Kidney epithelial cell (primary cell): ENCODE data around the gene DACT3. TPM values are rescaled to one million over a fixed set of nuclear protein-coding genes. Genes with fewer than 3 reads are reported as not detected.

Experiments used
- DNase-seq: peaks from one replicate; pipeline ENCODE4 v3.0.0-alpha.2; 2010; ENCODE audit warnings: low read depth
- H3K27me3 ChIP-seq: 2 replicates; pipeline ENCODE4 v1.6.0; 2011; ENCODE audit warnings: low read length; ENCODE audit not compliant: control insufficient read depth, insufficient read depth
- H3K36me3 ChIP-seq: 2 replicates; pipeline ENCODE4 v1.5.1; 2011; ENCODE audit warnings: low read length; ENCODE audit not compliant: control insufficient read depth, insufficient read depth
- H3K4me3 ChIP-seq: 2 replicates; pipeline ENCODE4 v1.5.1; 2011; ENCODE audit warnings: low read depth, mild to moderate bottlenecking, control low read depth, low read length
- total RNA-seq: library from RNA; depleted of rRNA; stranded (reverse); fragments of >200 nt; gene quantifications from 2 replicates; pipeline ENCODE4 v1.2.3, GENCODE V29; 2015
- TF ChIP-seq, protein P1 (sequence below): IDR thresholded peaks from 2 replicates; pipeline ENCODE4 v1.5.1; 2011; ENCODE audit warnings: mild to moderate bottlenecking, moderate library complexity, low read length, control low read depth, inconsistent platforms; ENCODE audit not compliant: insufficient read depth, poor library complexity, severe bottlenecking

The DACT3 gene, protein sequence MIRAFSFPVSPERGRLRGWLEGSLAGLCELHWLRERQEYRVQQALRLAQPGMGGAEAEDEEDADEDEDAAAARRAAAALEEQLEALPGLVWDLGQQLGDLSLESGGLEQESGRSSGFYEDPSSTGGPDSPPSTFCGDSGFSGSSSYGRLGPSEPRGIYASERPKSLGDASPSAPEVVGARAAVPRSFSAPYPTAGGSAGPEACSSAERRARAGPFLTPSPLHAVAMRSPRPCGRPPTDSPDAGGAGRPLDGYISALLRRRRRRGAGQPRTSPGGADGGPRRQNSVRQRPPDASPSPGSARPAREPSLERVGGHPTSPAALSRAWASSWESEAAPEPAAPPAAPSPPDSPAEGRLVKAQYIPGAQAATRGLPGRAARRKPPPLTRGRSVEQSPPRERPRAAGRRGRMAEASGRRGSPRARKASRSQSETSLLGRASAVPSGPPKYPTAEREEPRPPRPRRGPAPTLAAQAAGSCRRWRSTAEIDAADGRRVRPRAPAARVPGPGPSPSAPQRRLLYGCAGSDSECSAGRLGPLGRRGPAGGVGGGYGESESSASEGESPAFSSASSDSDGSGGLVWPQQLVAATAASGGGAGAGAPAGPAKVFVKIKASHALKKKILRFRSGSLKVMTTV
- total RNA-seq, result 0.14 and 0.33 TPM in 2 replicates

DNA sequence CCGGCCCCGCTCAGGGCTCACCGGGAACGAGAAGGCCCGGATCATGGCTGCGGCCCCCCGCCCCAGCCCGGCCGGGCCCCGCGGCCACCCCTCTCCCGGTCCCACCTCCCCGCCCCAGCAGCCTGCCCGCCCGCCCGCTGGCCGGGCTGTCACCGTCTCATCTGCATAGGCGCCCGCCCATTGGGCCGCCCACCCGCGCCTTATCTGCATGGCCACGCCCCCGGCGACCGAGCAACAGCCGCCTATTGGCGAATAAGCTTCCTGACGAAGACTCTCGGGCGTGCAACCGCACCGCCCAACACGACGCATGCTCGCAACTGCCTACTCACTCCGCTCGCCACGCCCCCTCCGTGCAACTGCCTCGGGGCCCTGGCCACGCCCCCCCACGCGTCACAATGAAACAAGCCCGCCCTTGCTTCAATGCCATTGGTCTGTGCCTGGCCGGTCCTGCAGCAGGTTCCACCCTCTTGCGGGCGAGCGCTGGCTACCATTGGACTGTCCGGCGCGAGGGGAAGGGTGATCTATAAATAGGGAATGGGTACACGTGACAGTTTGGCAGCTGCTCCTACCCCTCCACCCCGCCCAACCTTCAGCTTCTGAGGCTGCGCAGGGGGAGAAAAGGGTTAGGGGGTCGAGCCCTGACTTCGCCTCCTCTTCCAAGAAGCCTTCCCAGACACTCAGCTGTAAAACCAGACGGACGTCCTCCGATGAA lies at the start of gene DACT3:
Gene DACT3 (minus strand): TSS at position 163 of the 712 bp plus-strand sequence. CDS start 118 bp downstream, at position 45.
- TF ChIP-seq, protein P1, sequence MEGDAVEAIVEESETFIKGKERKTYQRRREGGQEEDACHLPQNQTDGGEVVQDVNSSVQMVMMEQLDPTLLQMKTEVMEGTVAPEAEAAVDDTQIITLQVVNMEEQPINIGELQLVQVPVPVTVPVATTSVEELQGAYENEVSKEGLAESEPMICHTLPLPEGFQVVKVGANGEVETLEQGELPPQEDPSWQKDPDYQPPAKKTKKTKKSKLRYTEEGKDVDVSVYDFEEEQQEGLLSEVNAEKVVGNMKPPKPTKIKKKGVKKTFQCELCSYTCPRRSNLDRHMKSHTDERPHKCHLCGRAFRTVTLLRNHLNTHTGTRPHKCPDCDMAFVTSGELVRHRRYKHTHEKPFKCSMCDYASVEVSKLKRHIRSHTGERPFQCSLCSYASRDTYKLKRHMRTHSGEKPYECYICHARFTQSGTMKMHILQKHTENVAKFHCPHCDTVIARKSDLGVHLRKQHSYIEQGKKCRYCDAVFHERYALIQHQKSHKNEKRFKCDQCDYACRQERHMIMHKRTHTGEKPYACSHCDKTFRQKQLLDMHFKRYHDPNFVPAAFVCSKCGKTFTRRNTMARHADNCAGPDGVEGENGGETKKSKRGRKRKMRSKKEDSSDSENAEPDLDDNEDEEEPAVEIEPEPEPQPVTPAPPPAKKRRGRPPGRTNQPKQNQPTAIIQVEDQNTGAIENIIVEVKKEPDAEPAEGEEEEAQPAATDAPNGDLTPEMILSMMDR, result no peak
- Histone ChIP-seq H3K4me3 (peak within 1 kb of the TSS; percentile 38), H3K36me3 (no peaks in the 10 kb centered on the region), H3K27me3 (peaks cover 25% of the 10 kb centered on the region)
- DNase-seq, result peak; percentile 97

DNA sequence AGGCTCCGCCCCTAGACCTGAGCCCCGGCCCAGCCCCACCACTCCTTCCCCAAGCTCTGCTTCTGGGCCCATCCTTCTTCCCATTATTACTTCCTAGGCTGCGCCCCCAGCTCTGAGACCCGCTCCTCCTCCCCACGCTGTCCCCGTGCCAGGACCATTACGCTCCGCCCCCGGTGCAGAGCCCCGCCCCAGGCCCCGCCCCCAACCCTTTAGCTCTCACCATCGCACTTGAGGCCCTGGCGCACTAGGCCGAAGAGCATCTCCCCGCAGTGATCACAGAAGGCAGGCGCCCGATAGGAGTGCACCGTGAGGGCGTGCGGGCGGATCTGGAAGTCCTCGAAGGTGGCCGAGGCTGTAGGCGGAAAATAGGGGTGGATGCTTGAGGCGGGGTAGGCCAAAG lies 49.7 kb upstream of the DACT3 start:
- TF ChIP-seq, protein P1, result no peak
- Histone ChIP-seq H3K36me3 (peaks cover 3% of the 10 kb centered on the region), H3K27me3 (no peaks in the 10 kb centered on the region), H3K4me3 (no peak overlapping the region)
- DNase-seq, result no peak

DNA sequence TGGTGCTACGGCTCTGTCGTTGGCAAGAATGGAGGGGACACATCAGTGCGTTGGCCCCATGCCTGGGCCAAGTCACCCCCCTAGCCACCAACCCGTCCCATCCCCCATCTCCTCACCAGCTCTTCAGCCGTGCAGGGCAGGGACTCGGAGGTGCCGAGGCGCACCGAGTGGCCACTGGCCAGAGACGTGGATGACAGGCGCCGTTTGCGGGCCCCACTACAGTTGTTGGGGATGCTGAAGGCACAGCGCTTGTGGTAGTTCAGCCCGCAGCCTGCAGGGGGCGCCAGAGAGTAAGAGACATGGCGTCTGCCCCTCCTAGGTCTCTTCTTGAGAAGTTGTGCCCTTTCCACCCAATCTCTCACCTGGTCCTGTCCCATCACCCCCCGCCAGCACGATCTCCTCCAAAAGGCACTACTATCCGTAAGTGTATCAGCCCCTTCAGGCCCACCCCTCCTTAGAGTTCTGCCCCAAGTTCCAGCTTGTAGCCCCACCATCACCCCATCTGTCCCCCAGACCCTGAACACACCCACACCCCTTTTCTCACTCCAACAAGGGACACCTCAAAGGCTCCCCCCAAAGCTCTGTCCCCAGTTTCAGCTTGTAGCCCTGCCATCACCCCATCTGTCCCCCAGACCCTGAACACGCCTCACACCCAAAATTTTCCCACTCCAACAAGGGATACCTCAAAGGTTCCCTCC lies 43.5 kb upstream of the DACT3 start:
- Histone ChIP-seq H3K27me3 (no peaks in the 10 kb centered on the region), H3K4me3 (no peak overlapping the region), H3K36me3 (no peaks in the 10 kb centered on the region)
- TF ChIP-seq, protein P1, result peak; percentile 93
- DNase-seq, result no peak

DNA sequence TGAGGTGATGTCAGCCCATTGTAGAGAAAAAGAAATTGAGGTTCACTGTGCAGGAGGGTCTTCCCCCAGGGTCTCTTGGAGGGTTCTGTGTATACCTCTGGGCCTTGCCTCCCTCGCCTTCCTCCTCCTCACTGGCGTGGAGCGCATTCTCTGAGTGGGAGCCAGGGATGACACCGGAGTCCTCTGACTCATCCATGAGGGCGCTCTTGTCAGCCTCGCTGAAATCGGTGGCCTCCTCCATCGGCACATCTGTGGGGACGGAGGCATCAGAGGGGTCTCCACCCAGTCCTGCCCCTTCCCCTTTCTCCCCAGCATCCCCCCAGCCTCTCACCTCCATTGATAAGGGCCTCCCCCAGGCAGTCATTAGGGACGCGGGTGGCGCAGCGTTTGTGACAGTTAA lies 39.7 kb upstream of the DACT3 start:
- Histone ChIP-seq H3K27me3 (no peaks in the 10 kb centered on the region), H3K36me3 (peaks cover 4% of the 10 kb centered on the region)
- TF ChIP-seq, protein P1, result no peak

DNA sequence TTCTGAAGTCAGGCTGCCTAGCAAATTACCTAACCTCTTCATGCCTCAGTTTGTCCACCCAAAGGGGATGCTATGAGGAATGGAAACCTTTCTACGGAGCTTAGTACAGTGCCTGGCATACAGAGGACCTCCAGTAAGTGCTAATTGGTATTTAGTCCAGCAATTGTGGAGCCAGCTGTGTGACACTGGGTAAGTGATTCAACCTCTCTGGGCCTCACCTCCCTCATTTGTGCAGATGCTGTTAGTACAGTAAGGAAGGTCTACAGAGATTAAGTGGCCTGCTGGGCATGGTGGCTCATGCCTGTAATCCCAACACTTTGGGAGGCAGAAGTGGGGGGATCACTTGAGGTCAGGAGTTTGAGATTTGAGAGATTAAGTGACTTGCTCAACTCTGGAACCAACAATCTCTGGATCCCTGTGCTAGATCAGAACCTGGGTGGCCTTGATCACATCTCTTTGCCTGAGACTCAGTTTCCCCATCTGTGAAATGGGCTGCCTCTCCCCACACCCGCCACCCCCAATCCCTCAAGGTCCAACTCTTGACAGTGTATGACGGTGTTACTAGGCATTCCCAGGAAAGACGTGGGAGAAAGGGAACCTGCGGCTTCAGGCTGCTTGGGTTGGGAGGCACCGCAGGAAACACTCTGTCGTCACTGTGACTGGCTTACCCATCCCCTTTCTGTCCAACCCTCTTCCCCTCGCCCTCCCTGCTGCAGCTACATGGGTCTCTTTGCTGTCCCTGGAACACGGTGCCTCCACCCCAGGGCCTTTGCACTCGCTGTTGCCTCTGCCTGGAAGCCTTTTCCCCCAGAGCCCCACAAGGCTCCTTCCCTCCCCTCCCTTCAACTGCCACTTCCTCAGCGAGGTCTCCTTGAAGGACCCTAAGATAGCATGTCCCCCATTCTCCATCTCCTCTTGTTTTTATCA lies 37.7 kb upstream of the DACT3 start:
- H3K36me3 ChIP-seq, result peaks cover 4% of the 10 kb centered on the region
- H3K4me3 ChIP-seq, result no peak overlapping the region
- no peaks in the 10 kb centered on the region for H3K27me3 ChIP-seq
- no peak for DNase-seq
- TF ChIP-seq, protein P1, result no peak

More for the DNA sequence above, 39.7 kb upstream of the DACT3 start:
- no peak overlapping the region for H3K4me3 ChIP-seq
- no peak for DNase-seq
